GM19099 (cell line): ENCODE results near the gene EDNRA.

ENCODE experiments used
- POLR2A ChIP-seq: IDR thresholded peaks from 3 replicates; pipeline ENCODE4 v1.6.1; 2011; ENCODE audit warnings: low read depth; ENCODE audit not compliant: insufficient read length; ENCODE audit errors: extremely low read depth

Gene EDNRA

DNA sequence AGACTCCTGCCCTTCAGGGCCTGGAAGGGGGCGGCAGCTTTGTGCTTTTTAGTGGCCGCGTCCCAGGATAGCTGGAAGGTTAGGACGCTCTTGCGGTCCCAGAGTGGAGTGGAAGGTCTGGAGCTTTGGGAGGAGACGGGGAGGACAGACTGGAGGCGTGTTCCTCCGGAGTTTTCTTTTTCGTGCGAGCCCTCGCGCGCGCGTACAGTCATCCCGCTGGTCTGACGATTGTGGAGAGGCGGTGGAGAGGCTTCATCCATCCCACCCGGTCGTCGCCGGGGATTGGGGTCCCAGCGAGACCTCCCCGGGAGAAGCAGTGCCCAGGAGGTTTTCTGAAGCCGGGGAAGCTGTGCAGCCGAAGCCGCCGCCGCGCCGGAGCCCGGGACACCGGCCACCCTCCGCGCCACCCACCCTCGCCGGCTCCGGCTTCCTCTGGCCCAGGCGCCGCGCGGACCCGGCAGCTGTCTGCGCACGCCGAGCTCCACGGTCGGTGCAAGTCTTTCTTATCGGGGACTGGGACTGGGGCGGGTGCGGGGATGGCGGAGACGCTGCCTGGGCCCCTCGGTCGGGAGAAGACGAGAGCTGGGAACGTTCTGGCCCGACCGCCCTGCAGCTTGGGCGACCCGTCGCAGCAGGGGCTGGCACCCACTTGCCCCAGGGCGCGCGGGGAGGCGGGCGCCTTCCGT is at the start of gene EDNRA:
Gene EDNRA (plus strand): TSS at position 207 of the 686 bp plus-strand sequence. CDS start 4,585 bp downstream, outside the sequence.
- TF ChIP-seq POLR2A = no peak

DNA sequence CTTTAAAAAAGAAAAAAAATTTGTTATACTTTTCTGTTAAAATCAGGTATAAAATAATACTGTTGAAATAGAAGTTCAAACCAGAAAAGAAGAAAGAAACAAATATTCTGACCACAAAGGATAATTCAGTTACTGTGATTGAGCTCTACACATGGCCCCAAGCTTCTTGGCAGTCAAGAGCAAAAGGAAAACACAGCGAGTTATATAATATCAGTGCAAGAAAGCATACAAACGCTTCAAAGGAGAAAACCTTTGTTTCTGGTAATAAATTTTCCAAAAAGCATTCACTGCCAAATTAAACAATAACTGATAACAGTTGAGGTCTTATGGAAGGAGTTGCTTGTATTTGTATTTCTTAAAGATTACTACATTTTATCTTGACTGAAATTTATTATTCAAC is 40.5 kb upstream of the EDNRA start:
- no peak for TF ChIP-seq POLR2A

DNA sequence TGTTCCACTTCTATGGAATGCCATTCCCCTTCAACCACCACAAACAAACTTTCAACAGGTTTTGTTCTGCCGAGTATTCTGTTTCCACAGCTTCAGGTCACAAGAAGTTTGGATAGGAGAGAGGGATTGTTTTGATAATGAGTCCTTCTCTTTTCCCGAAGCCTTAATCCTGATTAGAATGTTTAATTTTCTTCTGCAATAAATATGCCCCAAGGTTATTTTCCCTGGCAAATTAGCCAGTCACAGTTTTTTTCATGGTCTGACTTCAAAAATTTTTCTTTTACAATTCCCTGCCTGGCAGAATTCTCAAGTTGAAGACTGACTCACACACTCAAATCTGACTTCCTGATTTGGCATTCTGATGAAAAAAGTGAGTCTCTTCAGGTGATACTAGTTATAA is 33.1 kb upstream of the EDNRA start:
- no peak for TF ChIP-seq POLR2A

- TF ChIP-seq POLR2A = no peak
These were observed 27.2 kb upstream of the EDNRA start for GRCh38 chr4:147453561-147454141.

GRCh38 chr4:147456706-147457105 is 24.2 kb upstream of the EDNRA start:
- no peak for TF ChIP-seq POLR2A

- TF ChIP-seq POLR2A = no peak
These were observed 19.7 kb upstream of the EDNRA start for GRCh38 chr4:147461161-147461560.

DNA sequence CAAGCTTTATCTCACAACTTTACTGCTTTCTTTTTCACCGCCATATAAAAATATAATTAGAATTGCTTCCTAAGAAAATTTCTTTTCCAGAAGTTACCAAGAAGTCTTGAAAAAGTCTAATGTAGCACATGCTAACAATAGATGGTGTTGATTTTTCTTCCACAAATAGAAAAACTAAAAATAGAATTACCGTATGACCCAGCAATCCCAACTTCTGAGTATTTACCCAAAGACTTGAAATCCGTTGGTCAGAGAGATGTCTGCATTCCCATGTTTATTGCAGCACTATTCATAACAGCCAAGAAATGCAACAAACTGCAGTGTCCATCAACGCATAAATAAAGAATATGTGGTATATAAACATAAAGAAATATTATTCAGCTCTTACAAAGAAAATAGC is 17.8 kb upstream of the EDNRA start:
- TF ChIP-seq POLR2A = no peak

- no peak for TF ChIP-seq POLR2A
These were observed 15.4 kb upstream of the EDNRA start for GRCh38 chr4:147465461-147465860.

- TF ChIP-seq POLR2A = no peak
These were observed 3.5 kb upstream of the EDNRA start for GRCh38 chr4:147477439-147477838.

GRCh38 chr4:147479376-147479775 is 1.5 kb upstream of the EDNRA start:
- TF ChIP-seq POLR2A = no peak

DNA sequence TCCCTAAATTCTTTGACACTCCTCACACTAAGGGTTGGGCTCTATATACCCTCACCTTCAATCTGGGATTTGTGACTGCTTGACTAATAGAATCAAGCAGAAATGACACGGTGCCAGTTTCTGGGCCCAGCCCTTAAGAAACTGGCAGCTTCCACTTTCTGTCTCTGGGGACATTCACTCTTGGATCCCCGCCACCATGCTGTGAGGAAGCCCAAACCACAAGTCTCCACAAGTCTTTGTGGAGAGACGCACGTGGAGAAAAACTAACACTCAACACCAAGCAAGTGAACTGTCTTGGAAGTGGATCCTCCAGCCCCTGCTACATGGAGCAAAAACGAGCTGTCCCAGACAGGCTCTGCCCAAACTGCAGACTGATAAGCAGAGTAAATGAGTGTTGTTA is 1.1 kb upstream of the EDNRA start:
- TF ChIP-seq POLR2A = no peak

GRCh38 chr4:147480502-147480890 is 401 bp upstream of the EDNRA start:
- no peak for TF ChIP-seq POLR2A

DNA sequence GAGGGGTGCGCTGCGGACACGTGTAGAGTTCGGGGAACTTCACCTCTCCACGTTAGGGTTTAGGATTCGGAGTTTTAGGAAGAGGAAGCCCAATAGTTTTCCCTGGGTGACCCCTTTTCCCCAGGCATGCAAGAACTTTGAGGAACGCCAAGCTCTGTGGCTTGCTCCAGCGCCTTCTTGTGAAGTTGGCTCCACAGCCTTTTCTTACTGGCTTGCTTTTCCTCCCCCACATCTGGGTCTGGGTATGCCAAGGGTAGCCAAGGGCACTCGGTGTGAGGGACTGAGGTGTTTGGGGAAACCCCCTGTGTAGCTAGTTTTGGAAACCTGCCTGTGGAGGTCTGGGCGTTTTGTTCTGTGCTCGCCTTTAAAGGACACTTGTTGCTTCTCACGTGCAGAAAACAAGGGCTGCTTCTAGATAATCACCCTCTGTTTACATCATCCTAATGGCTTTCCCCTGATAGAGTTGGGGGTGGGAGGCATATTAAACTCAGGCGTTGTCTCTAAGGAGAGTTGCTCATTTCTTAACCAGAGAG is 746 bp downstream of the EDNRA start:
- TF ChIP-seq POLR2A = no peak

- TF ChIP-seq POLR2A = no peak
These were observed 1.4 kb downstream of the EDNRA start for GRCh38 chr4:147482281-147482680.

DNA sequence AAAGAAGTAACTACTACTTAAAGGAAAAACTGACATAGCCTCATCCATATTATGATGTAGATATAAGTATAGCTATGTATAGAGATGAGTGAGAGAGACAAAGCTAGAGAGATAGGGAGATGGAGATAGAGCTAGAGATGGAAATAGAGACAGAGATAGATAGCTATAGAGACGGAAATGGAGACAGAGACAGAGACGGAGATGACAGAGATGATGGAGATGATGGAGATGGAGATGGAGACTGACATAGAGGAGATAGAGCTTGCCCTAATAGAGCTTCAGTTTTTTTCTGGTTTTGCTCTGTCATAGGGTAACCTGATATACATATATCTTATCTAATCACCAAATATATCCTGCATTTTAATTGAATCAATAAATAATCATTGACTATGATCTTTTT is 4.3 kb downstream of the EDNRA start:
- TF ChIP-seq POLR2A = no peak

- no peak for TF ChIP-seq POLR2A
These were observed 6.7 kb downstream of the EDNRA start for GRCh38 chr4:147487616-147488015.
